GM23338 (cell line): Measurements from ENCODE around the gene DDX54. TPM values are rescaled to one million over a fixed set of nuclear protein-coding genes. Genes with fewer than 3 reads are reported as not detected.

Source experiments
- ATAC-seq: fragments of 200-7000 bp; cut with Tn5 transposase; 3 replicates; pipeline ENCODE4 v1.9.1; 2020
- DNase-seq: peaks from one replicate; pipeline ENCODE4 v3.0.0-alpha.2; 2015; ENCODE audit warnings: low spot score
- H2AFZ ChIP-seq: fragments of 200-600 bp; sonication (generic); 2 replicates; pipeline ENCODE4 v1.8.0; 2016; ENCODE audit warnings: antibody characterized with exemption, mild to moderate bottlenecking, moderate library complexity
- H3F3A ChIP-seq: fragments of 200-600 bp; sonication (generic); replicated peaks from 2 replicates; pipeline ENCODE4 v1.8.0; 2017; ENCODE audit warnings: antibody characterized with exemption, mixed run types, low read depth
- H3K27ac ChIP-seq: fragments of 200-600 bp; sonication (generic); 2 replicates; pipeline ENCODE4 v1.6.1; 2016; ENCODE audit warnings: low read depth
- H3K27me3 ChIP-seq: fragments of 200-600 bp; sonication (generic); 2 replicates; pipeline ENCODE4 v1.8.0; 2016; ENCODE audit warnings: mild to moderate bottlenecking, mixed run types, moderate library complexity; ENCODE audit not compliant: insufficient read depth
- H3K36me3 ChIP-seq: fragments of 200-600 bp; sonication (generic); 2 replicates; pipeline ENCODE4 v1.8.0; 2016; ENCODE audit warnings: mild to moderate bottlenecking; ENCODE audit not compliant: insufficient read depth
- H3K4me1 ChIP-seq: fragments of 200-600 bp; sonication (generic); 2 replicates; pipeline ENCODE4 v1.8.0; 2016; ENCODE audit warnings: mild to moderate bottlenecking, moderate library complexity; ENCODE audit not compliant: insufficient read depth
- H3K4me2 ChIP-seq: fragments of 200-600 bp; sonication (generic); 2 replicates; pipeline ENCODE4 v1.7.1; 2017; ENCODE audit warnings: mixed run types
- H3K4me3 ChIP-seq: fragments of 200-600 bp; sonication (generic); 2 replicates; pipeline ENCODE4 v1.6.1; 2016; ENCODE audit warnings: mixed run types
- H3K79me2 ChIP-seq: fragments of 200-600 bp; sonication (generic); replicated peaks from 2 replicates; pipeline ENCODE4 v1.8.0; 2017; ENCODE audit warnings: mild to moderate bottlenecking; ENCODE audit not compliant: insufficient read depth
- H3K9me2 ChIP-seq: fragments of 200-600 bp; sonication (generic); 2 replicates; pipeline ENCODE4 v1.8.0; 2017; ENCODE audit not compliant: insufficient read depth
- H4K20me1 ChIP-seq: fragments of 200-600 bp; sonication (generic); replicated peaks from 2 replicates; pipeline ENCODE4 v1.8.0; 2017; ENCODE audit warnings: mild to moderate bottlenecking; ENCODE audit not compliant: insufficient read depth
- H3K27ac Mint-ChIP-seq: 2 replicates; pipeline ENCODE4 v1.8.0; 2020; ENCODE audit warnings: inconsistent platforms, mild to moderate bottlenecking, moderate library complexity, mixed read lengths
- H3K27me3 Mint-ChIP-seq: 3 replicates; pipeline ENCODE4 v1.8.0; 2022; ENCODE audit warnings: low read depth, mild to moderate bottlenecking, moderate library complexity, mixed read lengths, inconsistent platforms; ENCODE audit not compliant: insufficient read depth, poor library complexity
- H3K36me3 Mint-ChIP-seq: 3 replicates; pipeline ENCODE4 v1.8.0; 2021; ENCODE audit warnings: low read depth, mild to moderate bottlenecking, inconsistent platforms, moderate library complexity, mixed read lengths
- H3K4me1 Mint-ChIP-seq: 3 replicates; pipeline ENCODE4 v1.8.0; 2020; ENCODE audit warnings: mild to moderate bottlenecking, inconsistent platforms, mixed read lengths
- H3K4me3 Mint-ChIP-seq: 3 replicates; pipeline ENCODE4 v1.8.0; 2021; ENCODE audit warnings: moderate library complexity, mild to moderate bottlenecking, inconsistent platforms, mixed read lengths
- H3K9me3 Mint-ChIP-seq: 3 replicates; pipeline ENCODE4 v1.8.0; 2020; ENCODE audit warnings: moderate library complexity, mild to moderate bottlenecking, inconsistent platforms, mixed read lengths
- CREB1 ChIP-seq: fragments of 250-450 bp; sonication (Bioruptor Pico); IDR thresholded peaks from 2 replicates; pipeline ENCODE4 v1.5.0; 2020; ENCODE audit warnings: low read depth, mild to moderate bottlenecking, moderate library complexity
- CTCF ChIP-seq, 2 experiments: fragments of 200-600 bp in 1 of 2; sonication (generic) in 1 of 2; conservative IDR thresholded peaks; 2 replicates each; pipeline versions ENCODE4 v1.5.1 to v1.6.1; 2016 to 2017; ENCODE audit warnings: antibody characterized with exemption in 2 of 2, low read depth in 2 of 2, mild to moderate bottlenecking in 2 of 2, moderate library complexity in 1 of 2
- EZH2 ChIP-seq: fragments of 200-600 bp; sonication (generic); IDR thresholded peaks from one replicate; pipeline ENCODE4 v1.8.0; 2017; ENCODE audit warnings: antibody characterized with exemption, mild to moderate bottlenecking, low read depth; ENCODE audit not compliant: unreplicated experiment
- JUNB ChIP-seq: IDR thresholded peaks from one replicate; pipeline ENCODE4 v1.6.1; 2016; ENCODE audit warnings: antibody characterized with exemption; ENCODE audit not compliant: unreplicated experiment
- NANOG ChIP-seq: IDR thresholded peaks from 2 replicates; pipeline ENCODE4 v1.6.1; 2016; ENCODE audit warnings: antibody characterized with exemption, borderline replicate concordance
- POLR2AphosphoS5 ChIP-seq: IDR thresholded peaks from 2 replicates; pipeline ENCODE4 v1.6.1; 2016; ENCODE audit warnings: antibody characterized with exemption, low read depth
- REST ChIP-seq: IDR thresholded peaks from one replicate; pipeline ENCODE4 v1.6.1; 2018; ENCODE audit warnings: antibody characterized with exemption; ENCODE audit not compliant: unreplicated experiment
- ZNF462 ChIP-seq: fragments of 250-450 bp; sonication (Bioruptor Pico); IDR thresholded peaks from 2 replicates; pipeline ENCODE4 v1.5.0; 2020; ENCODE audit warnings: mild to moderate bottlenecking, moderate library complexity
- polyA plus RNA-seq: library from polyadenylated mRNA; unstranded; fragments of >200 nt; fragmentation: Nextera tagmentation; extraction: Ambion mirVana; gene quantifications from 2 replicates; pipeline ENCODE4 v1.2.1, GENCODE V29; 2016
- total RNA-seq: library from RNA; depleted of rRNA; stranded (reverse); fragments of >200 nt; shearing (Covaris generic); gene quantifications from 2 replicates; pipeline ENCODE4 v1.2.3, GENCODE V29; 2014
- TF ChIP-seq, protein P1 (sequence below): IDR thresholded peaks from 2 replicates; pipeline ENCODE4 v1.6.1; 2016; ENCODE audit warnings: antibody characterized with exemption

DDX54 gene
- total and polyA plus RNA-seq, 2 experiments from 2014 or later, result 84.1 to 89.4 TPM

GRCh38 chr12:113196990-113197389, 11.7 kb upstream of the DDX54 start:
- H3K9me2 ChIP-seq, result no peaks in the 10 kb centered on the region
- no peak overlapping the region for H3K4me3 Mint-ChIP-seq
- H3K36me3 Mint-ChIP-seq, result peaks cover 9% of the 10 kb centered on the region
- peaks cover 6% of the 10 kb centered on the region for H3K27me3 Mint-ChIP-seq
- H3K27me3 ChIP-seq, result no peaks in the 10 kb centered on the region
- H3K36me3 ChIP-seq, result 0 out of 2 replicates have a peak, but pooled peaks cover under 1% of the 10 kb centered on the region
- no peaks in the 10 kb centered on the region; the same call in 1 of the 2 replicates for H3K4me1 ChIP-seq
- no peak overlapping the region for H2AFZ ChIP-seq
- 0 out of 2 replicates have a peak, but pooled peaks cover 3% of the 10 kb centered on the region for H4K20me1 ChIP-seq
- H3K4me1 Mint-ChIP-seq, result peaks cover 4% of the 10 kb centered on the region; the same call in 1 of the 3 replicates
- no peak overlapping the region for H3K27ac ChIP-seq
- ATAC-seq, result peak; percentile 95
- peak; percentile 86 for DNase-seq
- no peaks in the 10 kb centered on the region for H3K79me2 ChIP-seq
- no peak overlapping the region for H3K4me2 ChIP-seq
- H3K27ac Mint-ChIP-seq, result no peak overlapping the region
- H3K9me3 Mint-ChIP-seq, result no peaks in the 10 kb centered on the region
- TF ChIP-seq CTCF (conservative IDR thresholded peaks at IDR 0.05; ENCODE audit: low read depth in 2 of 2), result peak; percentile 61 to 81
- no peak for TF ChIP-seq EZH2
- H3K4me3 ChIP-seq, result no peak overlapping the region
- H3F3A ChIP-seq, result no peaks in the 10 kb centered on the region

GRCh38 chr12:113196582-113196981, 11.3 kb upstream of the DDX54 start:
- Mint-ChIP-seq H3K27ac (no peak overlapping the region), H3K9me3 (no peaks in the 10 kb centered on the region), H3K27me3 (peaks cover 8% of the 10 kb centered on the region), H3K4me1 (peaks cover 4% of the 10 kb centered on the region; the same call in 1 of the 3 replicates), H3K4me3 (no peak overlapping the region), H3K36me3 (peaks cover 11% of the 10 kb centered on the region)
- Histone ChIP-seq H3F3A (no peaks in the 10 kb centered on the region), H2AFZ (no peak overlapping the region), H3K4me1 (no peaks in the 10 kb centered on the region; the same call in 1 of the 2 replicates), H3K36me3 (0 out of 2 replicates have a peak, but pooled peaks cover 4% of the 10 kb centered on the region), H3K4me3 (no peak overlapping the region), H3K9me2 (no peaks in the 10 kb centered on the region), H3K79me2 (no peaks in the 10 kb centered on the region), H4K20me1 (0 out of 2 replicates have a peak, but pooled peaks cover 3% of the 10 kb centered on the region), H3K4me2 (no peak overlapping the region), H3K27me3 (no peaks in the 10 kb centered on the region), H3K27ac (no peak overlapping the region)
- ATAC-seq (peak; percentile 11; the same call in 2 of the 3 replicates), DNase-seq (no peak)
- TF ChIP-seq, protein P1, sequence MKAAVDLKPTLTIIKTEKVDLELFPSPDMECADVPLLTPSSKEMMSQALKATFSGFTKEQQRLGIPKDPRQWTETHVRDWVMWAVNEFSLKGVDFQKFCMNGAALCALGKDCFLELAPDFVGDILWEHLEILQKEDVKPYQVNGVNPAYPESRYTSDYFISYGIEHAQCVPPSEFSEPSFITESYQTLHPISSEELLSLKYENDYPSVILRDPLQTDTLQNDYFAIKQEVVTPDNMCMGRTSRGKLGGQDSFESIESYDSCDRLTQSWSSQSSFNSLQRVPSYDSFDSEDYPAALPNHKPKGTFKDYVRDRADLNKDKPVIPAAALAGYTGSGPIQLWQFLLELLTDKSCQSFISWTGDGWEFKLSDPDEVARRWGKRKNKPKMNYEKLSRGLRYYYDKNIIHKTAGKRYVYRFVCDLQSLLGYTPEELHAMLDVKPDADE, result no peak
- TF ChIP-seq REST (no peak), CREB1 (CRISPR knock-in tag) (no peak), POLR2AphosphoS5 (no peak), ZNF462 (CRISPR knock-in tag) (no peak), NANOG (no peak), JUNB (no peak)
